Stimulated activated naive CD8-positive, alpha-beta T cell treated with anti-CD3 and anti-CD28 coated beads, Interleukin-15, amount 100 ng/mL, for 72 hours (primary cell): ENCODE results near the gene INVS.

Experiments
- ATAC-seq: fragments of 150-1000 bp; cut with Tn5 transposase; 2 replicates; pipeline ENCODE4 v1.10.0; 2021; ENCODE audit warnings: mild to moderate bottlenecking, moderate library complexity
- DNase-seq, 2 donors: peaks; one replicate each; pipeline ENCODE4 v3.0.0; 2021 to 2022
- H3K27ac Mint-ChIP-seq, 2 donors: one replicate each; pipeline ENCODE4 v1.8.0; 2022; ENCODE audit warnings: mild to moderate bottlenecking in 2 of 2, mixed read lengths in 2 of 2, moderate library complexity in 2 of 2
- H3K27me3 Mint-ChIP-seq: one replicate; pipeline ENCODE4 v1.8.0; 2022; ENCODE audit warnings: mixed read lengths
- H3K4me1 Mint-ChIP-seq: one replicate; pipeline ENCODE4 v1.8.0; 2022; ENCODE audit warnings: mild to moderate bottlenecking, mixed read lengths
- H3K4me3 Mint-ChIP-seq, 2 donors: one replicate each; pipeline ENCODE4 v1.8.0; 2022; ENCODE audit warnings: mild to moderate bottlenecking in 2 of 2, mixed read lengths in 2 of 2, moderate library complexity in 1 of 2
- H3K9me3 Mint-ChIP-seq, 2 donors: one replicate each; pipeline ENCODE4 v1.8.0; 2022; ENCODE audit warnings: mixed read lengths in 2 of 2

INVS gene

DNA sequence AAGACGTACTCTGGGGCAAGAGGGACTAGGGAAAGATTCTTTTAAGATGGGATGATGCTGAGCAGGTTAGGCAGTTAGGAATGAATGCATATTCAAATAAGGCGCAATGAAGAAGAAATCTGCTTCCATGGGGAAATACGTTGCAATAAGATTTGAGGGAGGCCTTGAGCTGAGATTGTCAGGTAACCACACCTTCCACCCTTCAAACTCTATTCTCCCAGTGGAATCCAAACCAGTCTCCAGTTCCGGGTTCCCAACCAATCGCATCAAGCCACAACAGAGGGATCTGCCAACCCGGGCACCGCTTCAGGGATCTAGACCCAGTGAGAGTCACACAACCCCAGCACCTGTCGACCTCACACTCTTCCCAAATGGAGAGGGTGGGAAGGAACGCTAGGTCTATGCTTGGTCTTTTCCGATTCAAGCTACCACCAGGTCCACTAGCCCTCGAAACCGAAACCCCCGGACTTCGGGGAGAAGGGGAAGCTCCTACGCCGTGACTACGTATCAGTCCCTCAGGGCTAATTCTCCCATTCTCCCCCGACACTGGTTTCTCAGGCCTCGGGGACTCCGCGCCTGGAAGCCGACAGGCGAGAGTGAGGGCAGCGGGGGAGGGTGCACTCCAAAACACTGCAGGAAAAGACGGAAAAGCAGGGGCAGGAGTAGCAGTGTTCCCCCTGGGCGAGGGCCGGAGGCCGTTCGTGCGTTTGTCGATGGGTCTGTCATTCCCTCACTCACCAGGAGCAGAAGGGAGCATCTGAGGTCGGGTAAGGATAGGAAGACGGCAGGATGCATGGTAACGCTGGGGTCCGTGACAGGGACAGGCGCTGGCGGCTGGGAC is 777 bp upstream of the INVS start:
- peak overlapping the region; percentile 97 to 100 for H3K4me3 Mint-ChIP-seq
- no peaks in the 10 kb centered on the region for H3K27me3 Mint-ChIP-seq
- ATAC-seq (no peak), DNase-seq (peak in 1 of 2 donors; percentile 12)
- H3K4me1 Mint-ChIP-seq: peaks cover 38% of the 10 kb centered on the region
- H3K9me3 Mint-ChIP-seq: no peaks in the 10 kb centered on the region
- H3K27ac Mint-ChIP-seq: peak overlapping the region; percentile 97 to 99

- Mint-ChIP-seq H3K4me1 (peaks cover 29% of the 10 kb centered on the region), H3K27ac (peak overlapping the region; percentile 96 to 99), H3K4me3 (peak overlapping the region; percentile 97 to 100), H3K9me3 (no peaks in the 10 kb centered on the region), H3K27me3 (no peaks in the 10 kb centered on the region)
- ATAC-seq (no peak), DNase-seq (peak in 1 of 2 donors; percentile 13)
Measured at GRCh38 chr9:100099722-100100042, 639 bp downstream of the INVS start.

- Mint-ChIP-seq H3K4me3 (peak overlapping the region; percentile 97 to 100), H3K27me3 (no peaks in the 10 kb centered on the region), H3K27ac (peak overlapping the region in 1 of 2 donors; percentile 96), H3K9me3 (no peaks in the 10 kb centered on the region), H3K4me1 (peaks cover 23% of the 10 kb centered on the region)
- DNase-seq: no peak
- ATAC-seq: no peak
Measured at GRCh38 chr9:100100146-100100667, 1.2 kb downstream of the INVS start.

DNA sequence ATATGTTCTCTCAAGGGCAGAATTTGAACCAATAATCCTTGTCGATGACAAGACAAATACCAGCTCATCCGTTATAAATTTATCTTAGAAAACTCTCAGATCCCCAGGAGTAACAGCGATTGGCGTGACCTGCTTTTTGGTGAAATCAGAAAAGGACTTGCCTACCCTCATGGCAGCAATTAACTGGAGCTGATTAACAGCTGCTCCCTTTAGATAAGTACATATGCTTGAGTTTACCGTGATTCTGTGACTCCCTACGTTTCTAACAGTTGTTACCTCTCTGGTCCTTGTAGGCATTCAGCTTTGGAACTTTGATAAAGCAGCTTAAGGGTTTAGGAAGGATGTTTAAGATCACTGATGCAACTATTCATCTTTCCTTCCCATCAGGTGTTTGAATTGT is 2.6 kb downstream of the INVS start:
- Mint-ChIP-seq H3K27me3 (no peaks in the 10 kb centered on the region), H3K9me3 (no peaks in the 10 kb centered on the region)

DNA sequence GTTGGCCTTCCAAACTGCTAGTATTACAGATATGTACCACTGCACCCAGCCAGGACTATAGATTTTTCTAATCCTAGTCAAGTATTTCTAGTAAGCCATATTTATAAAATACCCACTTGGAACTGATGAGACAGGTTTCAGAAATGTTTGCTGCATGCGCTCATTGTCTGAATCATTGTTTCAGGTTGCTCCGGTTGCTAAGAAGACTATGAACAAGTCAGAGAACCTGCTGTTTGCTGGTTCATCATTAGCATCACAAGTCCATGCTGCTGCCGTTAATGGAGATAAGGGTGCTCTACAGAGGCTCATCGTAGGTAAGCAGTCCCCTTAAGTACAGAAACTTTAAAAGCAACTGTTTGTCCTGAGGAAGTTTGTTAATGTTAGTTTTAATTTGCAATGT is 5.3 kb downstream of the INVS start:
- Mint-ChIP-seq H3K4me3 (no peak overlapping the region), H3K27me3 (no peaks in the 10 kb centered on the region), H3K27ac (no peak overlapping the region), H3K4me1 (no peaks in the 10 kb centered on the region), H3K9me3 (no peaks in the 10 kb centered on the region)
- ATAC-seq (no peak), DNase-seq (no peak)

More for the DNA sequence above, 2.6 kb downstream of the INVS start:
- no peak for ATAC-seq
- H3K27ac Mint-ChIP-seq: no peak overlapping the region
- no peak for DNase-seq
- peaks cover 13% of the 10 kb centered on the region for H3K4me1 Mint-ChIP-seq
- no peak overlapping the region for H3K4me3 Mint-ChIP-seq

GRCh38 chr9:100105861-100106260 is 6.8 kb downstream of the INVS start:
- Mint-ChIP-seq H3K4me3 (no peak overlapping the region), H3K4me1 (no peaks in the 10 kb centered on the region), H3K27me3 (no peaks in the 10 kb centered on the region), H3K9me3 (no peaks in the 10 kb centered on the region), H3K27ac (no peak overlapping the region)
- peak; percentile 95 for ATAC-seq
- DNase-seq: no peak

DNA sequence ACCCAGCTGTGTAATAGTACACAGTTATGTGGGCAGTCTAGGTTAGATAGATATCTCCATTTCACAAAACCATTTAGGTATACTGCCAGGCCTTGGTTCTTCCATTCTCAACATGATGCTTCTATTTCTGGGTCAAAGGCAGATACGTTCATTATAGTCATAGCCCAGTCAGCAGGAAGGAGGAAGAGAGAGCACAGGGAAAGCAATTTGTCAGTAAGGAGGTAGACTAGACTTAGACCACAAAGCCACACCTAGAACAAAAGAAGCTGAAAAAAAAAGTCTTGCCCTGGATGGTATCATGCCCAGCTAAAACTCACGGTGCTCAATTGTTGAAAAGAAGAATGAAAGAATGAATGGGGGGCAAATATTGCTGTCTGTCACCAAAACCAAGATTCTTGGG is 7.6 kb downstream of the INVS start:
- DNase-seq: no peak
- Mint-ChIP-seq H3K4me3 (no peak overlapping the region), H3K27me3 (no peaks in the 10 kb centered on the region), H3K27ac (no peak overlapping the region), H3K4me1 (no peaks in the 10 kb centered on the region), H3K9me3 (no peaks in the 10 kb centered on the region)
- ATAC-seq: no peak

DNA sequence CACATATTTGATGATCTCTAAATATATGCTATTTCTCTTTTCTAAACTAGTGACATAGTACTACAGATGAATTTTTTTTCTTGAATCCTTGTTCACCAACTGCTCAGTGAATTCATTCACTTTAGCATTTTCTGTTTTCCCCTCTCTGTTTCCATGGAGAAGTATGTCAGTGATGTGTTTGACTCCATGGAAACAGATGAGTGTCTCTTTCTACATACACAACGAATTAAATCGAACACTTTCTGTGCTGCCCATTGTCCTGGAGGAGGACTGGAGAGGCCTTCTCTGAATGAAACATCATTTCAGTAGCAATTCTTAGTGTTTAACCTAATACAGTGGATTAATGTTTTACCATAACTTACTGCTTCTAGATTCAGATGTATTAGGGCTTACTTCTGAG is 9.5 kb downstream of the INVS start:
- ATAC-seq (no peak), DNase-seq (no peak)
- no peaks in the 10 kb centered on the region for H3K9me3 Mint-ChIP-seq
- peaks cover 6% of the 10 kb centered on the region for H3K4me1 Mint-ChIP-seq
- H3K4me3 Mint-ChIP-seq: no peak overlapping the region
- no peaks in the 10 kb centered on the region for H3K27me3 Mint-ChIP-seq
- H3K27ac Mint-ChIP-seq: no peak overlapping the region

- H3K4me1 Mint-ChIP-seq: peaks cover 8% of the 10 kb centered on the region
- H3K4me3 Mint-ChIP-seq: no peak overlapping the region
- H3K27me3 Mint-ChIP-seq: no peaks in the 10 kb centered on the region
- no peaks in the 10 kb centered on the region for H3K9me3 Mint-ChIP-seq
- ATAC-seq (no peak), DNase-seq (no peak)
- H3K27ac Mint-ChIP-seq: no peak overlapping the region
Measured at GRCh38 chr9:100111235-100111634, 12.2 kb downstream of the INVS start.

DNA sequence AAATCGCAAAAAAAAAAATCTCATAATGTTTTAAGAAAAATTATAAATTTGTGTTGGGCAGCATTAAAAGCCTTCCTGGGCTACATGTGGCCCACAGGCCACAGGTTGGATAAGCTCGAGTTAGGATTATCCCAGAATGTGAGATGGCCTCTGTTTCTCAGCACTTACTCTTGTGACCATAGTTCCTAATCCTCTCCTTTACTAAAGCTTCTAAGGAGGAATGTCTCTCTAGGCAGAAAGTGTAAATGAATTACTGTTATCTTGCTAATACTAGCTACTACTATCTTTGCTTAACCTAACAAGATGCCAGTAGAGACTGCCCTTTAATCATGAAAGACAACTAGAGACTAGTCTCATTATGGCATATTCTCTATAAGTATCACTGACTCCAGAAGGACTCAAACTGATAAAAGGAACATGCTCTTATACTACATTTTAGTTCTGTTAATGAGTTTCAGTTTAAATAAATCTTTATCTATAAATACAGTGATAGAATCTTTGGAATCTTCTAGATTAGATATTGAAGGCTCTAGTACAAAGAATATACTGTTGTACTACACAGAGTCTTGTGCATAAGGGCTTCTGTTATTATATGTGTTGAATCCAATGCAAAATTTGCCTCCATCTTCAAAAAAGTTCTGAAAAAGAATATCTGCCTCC is 13.8 kb downstream of the INVS start:
- DNase-seq: no peak
- no peaks in the 10 kb centered on the region for H3K9me3 Mint-ChIP-seq
- H3K27me3 Mint-ChIP-seq: no peaks in the 10 kb centered on the region
- ATAC-seq: no peak
- peaks cover 8% of the 10 kb centered on the region for H3K4me1 Mint-ChIP-seq
- no peak overlapping the region for H3K27ac Mint-ChIP-seq
- H3K4me3 Mint-ChIP-seq: no peak overlapping the region

- Mint-ChIP-seq H3K27ac (no peak overlapping the region), H3K4me3 (no peak overlapping the region), H3K9me3 (no peaks in the 10 kb centered on the region), H3K27me3 (no peaks in the 10 kb centered on the region), H3K4me1 (peaks cover 17% of the 10 kb centered on the region)
- DNase-seq (no peak), ATAC-seq (no peak)
Measured at GRCh38 chr9:100117316-100117715, 18.3 kb downstream of the INVS start.

GRCh38 chr9:100120286-100120685 is 21.2 kb downstream of the INVS start:
- DNase-seq (no peak), ATAC-seq (peak; percentile 48)
- Mint-ChIP-seq H3K9me3 (no peaks in the 10 kb centered on the region), H3K27ac (no peak overlapping the region), H3K4me1 (peaks cover 9% of the 10 kb centered on the region), H3K27me3 (no peaks in the 10 kb centered on the region), H3K4me3 (no peak overlapping the region)

DNA sequence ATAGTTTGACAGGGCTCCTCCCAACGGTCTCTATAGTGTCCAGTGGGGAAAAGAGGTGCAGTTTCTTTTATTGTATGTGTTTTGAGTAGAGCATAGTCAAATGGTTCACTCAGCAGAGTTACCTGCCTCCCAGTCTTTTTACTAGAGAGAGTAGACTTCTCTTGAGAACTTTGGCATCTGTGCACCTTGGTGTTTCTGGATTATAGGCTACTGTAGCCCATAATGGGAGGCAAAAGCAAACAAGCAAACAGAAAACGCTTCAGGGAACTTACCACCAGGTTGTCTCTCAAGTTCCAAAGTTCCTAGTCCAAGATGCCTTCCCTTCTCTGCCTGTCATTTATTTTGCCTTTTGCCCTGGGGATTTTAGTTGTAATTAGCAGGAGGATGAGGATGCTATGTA is 26.2 kb downstream of the INVS start:
- Mint-ChIP-seq H3K4me1 (peaks cover 6% of the 10 kb centered on the region), H3K4me3 (no peak overlapping the region), H3K9me3 (no peaks in the 10 kb centered on the region), H3K27me3 (no peaks in the 10 kb centered on the region), H3K27ac (no peak overlapping the region)
- ATAC-seq (no peak), DNase-seq (no peak)

GRCh38 chr9:100125910-100126309 is 26.9 kb downstream of the INVS start:
- H3K4me3 Mint-ChIP-seq: no peak overlapping the region
- no peaks in the 10 kb centered on the region for H3K9me3 Mint-ChIP-seq
- no peaks in the 10 kb centered on the region for H3K27me3 Mint-ChIP-seq
- H3K27ac Mint-ChIP-seq: peak overlapping the region in 1 of 2 donors; percentile 12
- H3K4me1 Mint-ChIP-seq: no peaks in the 10 kb centered on the region
- DNase-seq (no peak), ATAC-seq (no peak)

DNA sequence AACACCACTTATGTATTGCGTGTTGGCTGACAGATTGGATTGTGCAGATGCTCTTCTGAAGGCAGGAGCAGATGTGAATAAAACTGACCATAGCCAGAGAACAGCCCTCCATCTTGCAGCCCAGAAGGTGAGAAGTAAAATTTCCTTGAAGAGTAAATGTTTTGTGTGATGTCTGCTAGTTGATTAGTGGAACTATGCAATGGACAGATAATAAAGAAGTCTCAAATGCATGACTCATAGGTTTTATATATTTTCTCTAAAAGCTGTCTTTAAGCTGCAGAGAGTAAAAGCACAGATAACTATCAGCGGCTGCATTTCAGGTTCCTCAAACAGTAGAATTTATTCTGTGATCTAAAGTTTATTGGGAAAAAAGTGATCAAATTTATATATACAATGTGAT is 27.4 kb downstream of the INVS start:
- Mint-ChIP-seq H3K4me3 (no peak overlapping the region), H3K27ac (no peak overlapping the region), H3K27me3 (no peaks in the 10 kb centered on the region), H3K9me3 (no peaks in the 10 kb centered on the region), H3K4me1 (no peaks in the 10 kb centered on the region)
- no peak for ATAC-seq
- no peak for DNase-seq

GRCh38 chr9:100129772-100130171 is 30.7 kb downstream of the INVS start:
- no peak for ATAC-seq
- Mint-ChIP-seq H3K27me3 (no peaks in the 10 kb centered on the region), H3K9me3 (no peaks in the 10 kb centered on the region), H3K4me1 (no peaks in the 10 kb centered on the region), H3K27ac (no peak overlapping the region), H3K4me3 (no peak overlapping the region)
- no peak for DNase-seq
